ENCODE results near the gene TADA2A.

Gene TADA2A

DNA sequence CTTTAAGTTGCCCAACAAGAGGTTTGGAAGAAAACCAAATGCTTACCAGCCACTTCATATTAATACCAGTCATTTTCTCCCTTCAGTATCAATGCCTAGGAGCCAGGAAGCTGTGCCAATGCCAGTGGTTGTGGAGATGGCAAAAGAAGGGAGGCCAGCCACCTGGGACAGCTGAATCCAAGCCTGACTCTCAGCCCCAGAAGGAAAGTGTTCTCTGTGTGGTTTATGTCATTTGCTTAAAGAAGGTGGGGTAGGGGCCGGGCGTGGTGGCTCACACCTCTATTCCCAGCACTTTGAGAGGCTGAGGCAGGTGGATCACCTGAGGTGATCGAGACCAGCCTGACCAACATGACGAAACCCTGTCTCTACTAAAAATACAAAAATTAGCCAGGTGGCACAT is 17.5 kb upstream of the TADA2A start:
- Histone ChIP-seq H2BK120ac (ENCODE audit: low read depth, low read length) (no peak overlapping the region), H3K9ac (ENCODE audit: low read length) (no peak overlapping the region), H3K79me1 (replicated peaks; ENCODE audit: low read length, poor library complexity, severe bottlenecking) (peaks cover 7% of the 10 kb centered on the region), H3K27ac (ENCODE audit: low read length, poor library complexity, severe bottlenecking) (no peak overlapping the region), H2BK5ac (ENCODE audit: low read depth, low read length, poor library complexity, severe bottlenecking) (no peak overlapping the region), H3K4me2 (ENCODE audit: low read length, poor library complexity, severe bottlenecking) (no peak overlapping the region), H3K23ac (ENCODE audit: low read length in 2 of 2) (no peak overlapping the region), H3K9me3 (ENCODE audit: control insufficient read depth, low read length) (no peaks in the 10 kb centered on the region), H3K18ac (ENCODE audit: low read depth in 1 of 2, low read length in 2 of 2) (no peak overlapping the region), H3K36me3 (ENCODE audit: control insufficient read depth in 1 of 2, insufficient read depth in 2 of 2, low read depth in 1 of 2, low read length in 2 of 2) (no peaks in the 10 kb centered on the region), H3K4me1 (ENCODE audit: control insufficient read depth, insufficient read depth, low read depth, low read length) (peaks cover 5% of the 10 kb centered on the region), H2BK15ac (ENCODE audit: low read depth, poor library complexity, severe bottlenecking) (no peak overlapping the region), H2BK12ac (ENCODE audit: low read length in 2 of 2) (no peak overlapping the region), H3K4ac (ENCODE audit: low read depth in 1 of 2, low read length in 2 of 2) (no peak overlapping the region), H4K91ac (ENCODE audit: low read length) (no peak overlapping the region), H2AK5ac (ENCODE audit: low read length, severe bottlenecking) (no peak overlapping the region), H3K14ac (ENCODE audit: low read length in 2 of 2) (no peak overlapping the region), H4K8ac (ENCODE audit: low read length) (no peak overlapping the region), H2AFZ (ENCODE audit: low read depth, low read length) (no peak overlapping the region), H3K4me3 (ENCODE audit: insufficient read depth in 1 of 2, low read depth in 1 of 2, low read length in 2 of 2) (no peak overlapping the region), H3K27me3 (ENCODE audit: control insufficient read depth in 1 of 2, insufficient read depth in 1 of 2, low read length in 2 of 2) (no peaks in the 10 kb centered on the region)
- no peak for DNase-seq
- WGBS = 100% methylated on average over 2 of the region's 4 CpGs

- Histone ChIP-seq H2BK5ac (ENCODE audit: low read depth, low read length, poor library complexity, severe bottlenecking) (no peak overlapping the region), H3K9me3 (ENCODE audit: control insufficient read depth, low read length) (no peaks in the 10 kb centered on the region), H4K8ac (ENCODE audit: low read length) (no peak overlapping the region), H3K4me3 (ENCODE audit: insufficient read depth in 1 of 2, low read depth in 1 of 2, low read length in 2 of 2) (no peak overlapping the region), H3K36me3 (ENCODE audit: control insufficient read depth in 1 of 2, insufficient read depth in 2 of 2, low read depth in 1 of 2, low read length in 2 of 2) (no peaks in the 10 kb centered on the region), H3K4me1 (ENCODE audit: control insufficient read depth, insufficient read depth, low read depth, low read length) (peaks cover 7% of the 10 kb centered on the region), H2BK12ac (ENCODE audit: low read length in 2 of 2) (no peak overlapping the region), H3K4me2 (ENCODE audit: low read length, poor library complexity, severe bottlenecking) (no peak overlapping the region), H3K9ac (ENCODE audit: low read length) (no peak overlapping the region), H2AK5ac (ENCODE audit: low read length, severe bottlenecking) (no peak overlapping the region), H3K18ac (ENCODE audit: low read depth in 1 of 2, low read length in 2 of 2) (no peak overlapping the region), H4K91ac (ENCODE audit: low read length) (no peak overlapping the region), H3K27ac (ENCODE audit: low read length, poor library complexity, severe bottlenecking) (peak overlapping the region; percentile 79), H3K4ac (ENCODE audit: low read depth in 1 of 2, low read length in 2 of 2) (no peak overlapping the region), H3K23ac (ENCODE audit: low read length in 2 of 2) (no peak overlapping the region), H2BK15ac (ENCODE audit: low read depth, poor library complexity, severe bottlenecking) (no peak overlapping the region), H3K14ac (ENCODE audit: low read length in 2 of 2) (no peak overlapping the region), H3K79me1 (replicated peaks; ENCODE audit: low read length, poor library complexity, severe bottlenecking) (peaks cover 6% of the 10 kb centered on the region), H2BK120ac (ENCODE audit: low read depth, low read length) (no peak overlapping the region), H3K27me3 (ENCODE audit: control insufficient read depth in 1 of 2, insufficient read depth in 1 of 2, low read length in 2 of 2) (no peaks in the 10 kb centered on the region), H2AFZ (ENCODE audit: low read depth, low read length) (no peak overlapping the region)
- 92% methylated on average over 3 of the region's 6 CpGs for WGBS
- peak; percentile 34 for DNase-seq
Measured at GRCh38 chr17:37391146-37391545, 15.5 kb upstream of the TADA2A start.

- Histone ChIP-seq H3K4me1 (ENCODE audit: control insufficient read depth, insufficient read depth, low read depth, low read length) (peaks cover 7% of the 10 kb centered on the region), H3K36me3 (ENCODE audit: control insufficient read depth in 1 of 2, insufficient read depth in 2 of 2, low read depth in 1 of 2, low read length in 2 of 2) (no peaks in the 10 kb centered on the region), H2AFZ (ENCODE audit: low read depth, low read length) (no peak overlapping the region), H4K91ac (ENCODE audit: low read length) (no peak overlapping the region), H4K8ac (ENCODE audit: low read length) (no peak overlapping the region), H3K4ac (ENCODE audit: low read depth in 1 of 2, low read length in 2 of 2) (no peak overlapping the region), H3K18ac (ENCODE audit: low read depth in 1 of 2, low read length in 2 of 2) (peak overlapping the region in 1 of 2 experiments; percentile 23), H3K4me2 (ENCODE audit: low read length, poor library complexity, severe bottlenecking) (peak overlapping the region; percentile 47), H3K9me3 (ENCODE audit: control insufficient read depth, low read length) (no peaks in the 10 kb centered on the region), H3K23ac (ENCODE audit: low read length in 2 of 2) (no peak overlapping the region), H2BK12ac (ENCODE audit: low read length in 2 of 2) (no peak overlapping the region), H3K27me3 (ENCODE audit: control insufficient read depth in 1 of 2, insufficient read depth in 1 of 2, low read length in 2 of 2) (no peaks in the 10 kb centered on the region), H2BK15ac (ENCODE audit: low read depth, poor library complexity, severe bottlenecking) (no peak overlapping the region), H3K4me3 (ENCODE audit: insufficient read depth in 1 of 2, low read depth in 1 of 2, low read length in 2 of 2) (peak overlapping the region in 1 of 2 experiments; percentile 16), H2AK5ac (ENCODE audit: low read length, severe bottlenecking) (no peak overlapping the region), H3K79me1 (replicated peaks; ENCODE audit: low read length, poor library complexity, severe bottlenecking) (peaks cover 4% of the 10 kb centered on the region), H3K27ac (ENCODE audit: low read length, poor library complexity, severe bottlenecking) (peak overlapping the region; percentile 79), H3K9ac (ENCODE audit: low read length) (peak overlapping the region; percentile 28), H2BK5ac (ENCODE audit: low read depth, low read length, poor library complexity, severe bottlenecking) (no peak overlapping the region), H2BK120ac (ENCODE audit: low read depth, low read length) (no peak overlapping the region), H3K14ac (ENCODE audit: low read length in 2 of 2) (no peak overlapping the region)
- 67% methylated on average over 1 of the region's 3 CpGs for WGBS
- peak; percentile 86 for DNase-seq
Measured at GRCh38 chr17:37392024-37392590, 14.6 kb upstream of the TADA2A start.

- Histone ChIP-seq H3K9me3 (ENCODE audit: control insufficient read depth, low read length) (no peaks in the 10 kb centered on the region), H4K8ac (ENCODE audit: low read length) (no peak overlapping the region), H2BK5ac (ENCODE audit: low read depth, low read length, poor library complexity, severe bottlenecking) (no peak overlapping the region), H2BK15ac (ENCODE audit: low read depth, poor library complexity, severe bottlenecking) (no peak overlapping the region), H3K4ac (ENCODE audit: low read depth in 1 of 2, low read length in 2 of 2) (no peak overlapping the region), H3K79me1 (replicated peaks; ENCODE audit: low read length, poor library complexity, severe bottlenecking) (peaks cover 2% of the 10 kb centered on the region), H3K4me1 (ENCODE audit: control insufficient read depth, insufficient read depth, low read depth, low read length) (peaks cover 5% of the 10 kb centered on the region), H2BK12ac (ENCODE audit: low read length in 2 of 2) (no peak overlapping the region), H3K4me2 (ENCODE audit: low read length, poor library complexity, severe bottlenecking) (no peak overlapping the region), H3K9ac (ENCODE audit: low read length) (no peak overlapping the region), H4K91ac (ENCODE audit: low read length) (no peak overlapping the region), H2BK120ac (ENCODE audit: low read depth, low read length) (no peak overlapping the region), H3K27ac (ENCODE audit: low read length, poor library complexity, severe bottlenecking) (no peak overlapping the region), H2AK5ac (ENCODE audit: low read length, severe bottlenecking) (peak overlapping the region; percentile 55), H2AFZ (ENCODE audit: low read depth, low read length) (no peak overlapping the region), H3K27me3 (ENCODE audit: control insufficient read depth in 1 of 2, insufficient read depth in 1 of 2, low read length in 2 of 2) (no peaks in the 10 kb centered on the region), H3K18ac (ENCODE audit: low read depth in 1 of 2, low read length in 2 of 2) (no peak overlapping the region), H3K4me3 (ENCODE audit: insufficient read depth in 1 of 2, low read depth in 1 of 2, low read length in 2 of 2) (no peak overlapping the region), H3K14ac (ENCODE audit: low read length in 2 of 2) (no peak overlapping the region), H3K36me3 (ENCODE audit: control insufficient read depth in 1 of 2, insufficient read depth in 2 of 2, low read depth in 1 of 2, low read length in 2 of 2) (no peaks in the 10 kb centered on the region), H3K23ac (ENCODE audit: low read length in 2 of 2) (no peak overlapping the region)
- 98% methylated on average over 7 of the region's 7 CpGs for WGBS
- no peak for DNase-seq
Measured at GRCh38 chr17:37393352-37393751, 13.3 kb upstream of the TADA2A start.

Measured in mesenchymal stem cell (in vitro differentiated cells and primary cell).